ENCODE results near the gene CDC73.

DNA sequence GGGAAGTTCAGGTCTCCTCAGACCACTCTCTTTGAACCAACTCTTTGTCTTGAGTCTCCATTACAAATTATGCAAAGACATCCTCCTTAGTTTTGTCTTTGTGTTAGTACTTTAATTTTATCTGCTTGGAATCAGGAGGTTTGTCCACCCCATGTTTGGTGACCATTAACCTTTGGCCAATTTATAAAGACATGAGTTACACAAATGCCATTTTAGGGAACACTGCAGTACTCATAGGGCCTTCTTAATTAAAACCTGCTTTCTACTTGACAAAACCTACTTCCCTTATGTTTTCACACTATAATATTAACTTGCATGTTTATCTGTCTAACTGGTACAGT lies 7.9 kb upstream of the CDC73 start:
- TF ChIP-seq ESRRG (CRISPR knock-in tag; IDR thresholded peaks at IDR 0.05) = no peak
- TF ChIP-seq RARB (CRISPR knock-in tag; IDR thresholded peaks at IDR 0.05) = no peak
- TF ChIP-seq ZNF565 (CRISPR knock-in tag; conservative IDR thresholded peaks at IDR 0.05; ENCODE audit: low read depth) = no peak
- TF ChIP-seq, protein P1, sequence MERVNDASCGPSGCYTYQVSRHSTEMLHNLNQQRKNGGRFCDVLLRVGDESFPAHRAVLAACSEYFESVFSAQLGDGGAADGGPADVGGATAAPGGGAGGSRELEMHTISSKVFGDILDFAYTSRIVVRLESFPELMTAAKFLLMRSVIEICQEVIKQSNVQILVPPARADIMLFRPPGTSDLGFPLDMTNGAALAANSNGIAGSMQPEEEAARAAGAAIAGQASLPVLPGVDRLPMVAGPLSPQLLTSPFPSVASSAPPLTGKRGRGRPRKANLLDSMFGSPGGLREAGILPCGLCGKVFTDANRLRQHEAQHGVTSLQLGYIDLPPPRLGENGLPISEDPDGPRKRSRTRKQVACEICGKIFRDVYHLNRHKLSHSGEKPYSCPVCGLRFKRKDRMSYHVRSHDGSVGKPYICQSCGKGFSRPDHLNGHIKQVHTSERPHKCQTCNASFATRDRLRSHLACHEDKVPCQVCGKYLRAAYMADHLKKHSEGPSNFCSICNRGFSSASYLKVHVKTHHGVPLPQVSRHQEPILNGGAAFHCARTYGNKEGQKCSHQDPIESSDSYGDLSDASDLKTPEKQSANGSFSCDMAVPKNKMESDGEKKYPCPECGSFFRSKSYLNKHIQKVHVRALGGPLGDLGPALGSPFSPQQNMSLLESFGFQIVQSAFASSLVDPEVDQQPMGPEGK (CRISPR knock-in tag; IDR thresholded peaks at IDR 0.05; ENCODE audit: borderline replicate concordance) = no peak
- no peak for TF ChIP-seq TCF4 (CRISPR knock-in tag; IDR thresholded peaks at IDR 0.05; ENCODE audit: borderline replicate concordance)
- TF ChIP-seq ZFP30 (CRISPR knock-in tag; IDR thresholded peaks at IDR 0.05) = no peak
- TF ChIP-seq ISL1 (CRISPR knock-in tag; IDR thresholded peaks at IDR 0.05) = no peak
- TF ChIP-seq CSDC2 (CRISPR knock-in tag; IDR thresholded peaks at IDR 0.05) = no peak
- TF ChIP-seq, protein P2, sequence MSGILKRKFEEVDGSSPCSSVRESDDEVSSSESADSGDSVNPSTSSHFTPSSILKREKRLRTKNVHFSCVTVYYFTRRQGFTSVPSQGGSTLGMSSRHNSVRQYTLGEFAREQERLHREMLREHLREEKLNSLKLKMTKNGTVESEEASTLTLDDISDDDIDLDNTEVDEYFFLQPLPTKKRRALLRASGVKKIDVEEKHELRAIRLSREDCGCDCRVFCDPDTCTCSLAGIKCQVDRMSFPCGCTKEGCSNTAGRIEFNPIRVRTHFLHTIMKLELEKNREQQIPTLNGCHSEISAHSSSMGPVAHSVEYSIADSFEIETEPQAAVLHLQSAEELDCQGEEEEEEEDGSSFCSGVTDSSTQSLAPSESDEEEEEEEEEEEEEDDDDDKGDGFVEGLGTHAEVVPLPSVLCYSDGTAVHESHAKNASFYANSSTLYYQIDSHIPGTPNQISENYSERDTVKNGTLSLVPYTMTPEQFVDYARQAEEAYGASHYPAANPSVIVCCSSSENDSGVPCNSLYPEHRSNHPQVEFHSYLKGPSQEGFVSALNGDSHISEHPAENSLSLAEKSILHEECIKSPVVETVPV (CRISPR knock-in tag; IDR thresholded peaks at IDR 0.05) = no peak
- TF ChIP-seq SNAI2 (CRISPR knock-in tag; IDR thresholded peaks at IDR 0.05) = no peak
- TF ChIP-seq ZNF8 (CRISPR knock-in tag; IDR thresholded peaks at IDR 0.05) = no peak
- TF ChIP-seq OSR1 (CRISPR knock-in tag; IDR thresholded peaks at IDR 0.05) = no peak
- TF ChIP-seq GLIS3 (CRISPR knock-in tag; IDR thresholded peaks at IDR 0.05) = no peak
- no peak for TF ChIP-seq ARNTL (CRISPR knock-in tag; IDR thresholded peaks at IDR 0.05; ENCODE audit: borderline replicate concordance, low read depth)

Data from SK-N-SH treated with all-trans-retinoic acid at 6 μM for 48 hours (cell line).